ENCODE results near the gene MNT.

- TF ChIP-seq CTCF (IDR thresholded peaks at IDR 0.05): no peak
- TF ChIP-seq CEBPB (IDR thresholded peaks at IDR 0.05): no peak
- no peak for TF ChIP-seq REST (IDR thresholded peaks at IDR 0.05)
- TF ChIP-seq POLR2A (IDR thresholded peaks at IDR 0.05; ENCODE audit: low read length): no peak
- TF ChIP-seq ZC3H11A (IDR thresholded peaks at IDR 0.05): no peak
- no peak for TF ChIP-seq SREBF2 (IDR thresholded peaks at IDR 0.05)
Observed at GRCh38 chr17:2354311-2354710, 46.5 kb downstream of the MNT start.
